ENCODE measurements around the gene PPP2R2D. TPM values are rescaled to one million over a fixed set of nuclear protein-coding genes. Genes with fewer than 3 reads are reported as not detected.

The PPP2R2D gene
- polyA plus RNA-seq, 1 of the 3 experiments (the other 2 are of a cell fraction) = 25.1 TPM

DNA sequence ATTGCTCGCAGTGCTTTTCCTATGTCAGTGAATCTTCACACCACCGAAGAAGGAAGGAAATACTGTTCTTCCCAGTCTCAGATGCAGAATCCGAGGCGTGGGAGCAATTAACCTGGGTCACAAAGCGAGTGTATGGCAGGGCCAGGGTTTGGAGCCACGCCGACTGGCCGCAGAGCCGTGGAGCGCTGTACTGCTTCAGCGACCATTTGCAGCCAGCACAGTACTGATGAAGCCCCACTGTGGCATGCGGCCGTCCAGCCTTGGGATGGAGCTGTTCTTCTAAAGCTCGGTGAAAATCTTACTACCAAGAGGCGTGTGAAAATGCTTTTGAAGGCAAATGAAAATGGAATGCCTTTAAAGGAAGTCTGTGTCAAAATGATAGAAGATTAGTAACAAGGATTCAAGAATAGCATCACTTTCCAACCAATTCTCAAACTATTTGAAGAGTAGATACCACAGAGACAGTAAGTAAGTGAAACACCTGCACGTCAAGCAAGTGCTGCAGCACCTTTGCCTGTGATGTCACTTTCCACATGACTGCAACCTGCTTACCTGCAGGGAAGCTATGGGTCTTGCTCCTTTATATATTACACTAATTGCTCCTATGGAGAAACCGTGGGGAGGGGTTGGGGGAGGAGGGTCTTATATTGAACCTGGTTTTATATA is 4.9 kb downstream of the PPP2R2D start (continued):
- TF ChIP-seq TEAD4 (IDR thresholded peaks at IDR 0.05; ENCODE audit: borderline replicate concordance, insufficient read depth) = no peak

DNA sequence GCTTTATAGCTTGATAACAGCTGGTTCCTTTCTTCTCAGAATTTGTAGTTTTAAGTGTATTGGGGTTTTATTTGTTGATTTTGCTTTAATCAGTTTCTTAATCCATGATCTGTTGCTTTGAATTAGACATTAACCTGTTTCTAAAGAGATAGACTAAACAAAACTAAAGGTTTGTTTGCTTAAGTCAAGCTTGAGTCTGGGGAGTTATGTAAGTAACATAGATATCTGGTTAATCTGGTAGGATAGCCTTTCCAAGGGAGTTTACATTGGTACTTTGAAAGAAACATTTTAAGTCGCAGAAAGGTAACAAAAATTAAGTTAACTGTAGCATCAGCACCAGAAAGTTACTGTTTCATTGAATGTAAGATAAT is 5.4 kb downstream of the PPP2R2D start:
- H3K27me3 ChIP-seq (ENCODE audit: insufficient read depth) = no peaks in the 10 kb centered on the region
- 97% methylated on average over 1 of the region's 1 CpG for WGBS (ENCODE audit: low lambda C conversion rate)
- no peaks in the 10 kb centered on the region for H3K9me2 ChIP-seq
- no peak overlapping the region for H3K9ac ChIP-seq
- H3K4me1 ChIP-seq (ENCODE audit: control insufficient read depth in 1 of 2, insufficient read depth in 2 of 2, low read depth in 1 of 2, low read length in 1 of 2) = peaks cover 11 to 20% of the 10 kb centered on the region in 2 experiments; a peak in 3 of 4 replicates
- H3K9me3 ChIP-seq = no peaks in the 10 kb centered on the region
- DNase-seq = no peak
- ChIA-PET POLR2A (no interaction called here), CTCF (interaction anchor here (1.1 kb wide), 1 partner anchor 117 kb away, joined by 3 read pairs; no protein-coding TSS in a partner anchor)
- no peak overlapping the region for H3K4me2 ChIP-seq
- no peak overlapping the region for H3K27ac ChIP-seq (ENCODE audit: low read depth in 2 of 2, low read length in 1 of 2)
- H4K20me1 ChIP-seq (ENCODE audit: insufficient read depth) = peaks cover 87% of the 10 kb centered on the region
- H3F3A ChIP-seq (replicated peaks; ENCODE audit: insufficient read depth) = no peaks in the 10 kb centered on the region
- H3K4me3 ChIP-seq (ENCODE audit: low read depth in 2 of 2, low read length in 1 of 2) = no peak overlapping the region
- H3K36me3 ChIP-seq (replicated peaks in 1 of 2; ENCODE audit: control insufficient read depth in 1 of 2, insufficient read depth in 2 of 2, low read length in 1 of 2) = peaks cover 0 to 16% of the 10 kb centered on the region in 2 experiments
- peaks cover 99% of the 10 kb centered on the region for H3K79me2 ChIP-seq (ENCODE audit: insufficient read depth)
- no peak overlapping the region for H2AFZ ChIP-seq (ENCODE audit: low read depth)
- no peak for TF ChIP-seq ELF1 (IDR thresholded peaks at IDR 0.05)
- no peak for TF ChIP-seq RFX5 (IDR thresholded peaks at IDR 0.05; ENCODE audit: low read length)

GRCh38 chr10:131907679-131908078 is 6.9 kb downstream of the PPP2R2D start:
- ChIA-PET POLR2A (no interaction called here), CTCF (interaction anchor here (5.2 kb wide), 1 partner anchor 9 kb away, joined by 19 read pairs; no protein-coding TSS in a partner anchor)
- H3K36me3 ChIP-seq (replicated peaks in 1 of 2; ENCODE audit: control insufficient read depth in 1 of 2, insufficient read depth in 2 of 2, low read length in 1 of 2) = peaks cover 6 to 16% of the 10 kb centered on the region in 2 experiments
- no peak overlapping the region for H3K4me3 ChIP-seq (ENCODE audit: low read depth in 2 of 2, low read length in 1 of 2)
- peaks cover 99% of the 10 kb centered on the region for H3K79me2 ChIP-seq (ENCODE audit: insufficient read depth)
- 88% methylated on average over 8 of the region's 8 CpGs for WGBS (ENCODE audit: low lambda C conversion rate)
- peaks cover 2 to 13% of the 10 kb centered on the region in 2 experiments; a peak in 2 of 4 replicates for H3K4me1 ChIP-seq (ENCODE audit: control insufficient read depth in 1 of 2, insufficient read depth in 2 of 2, low read depth in 1 of 2, low read length in 1 of 2)
- peaks cover 90% of the 10 kb centered on the region for H4K20me1 ChIP-seq (ENCODE audit: insufficient read depth)
- no peak overlapping the region for H2AFZ ChIP-seq (ENCODE audit: low read depth)
- H3K9me2 ChIP-seq = no peaks in the 10 kb centered on the region
- H3K9ac ChIP-seq = no peak overlapping the region
- H3K4me2 ChIP-seq = no peak overlapping the region
- no peak overlapping the region for H3K27ac ChIP-seq (ENCODE audit: low read depth in 2 of 2, low read length in 1 of 2)
- DNase-seq = no peak
- H3K9me3 ChIP-seq = no peaks in the 10 kb centered on the region
- H3F3A ChIP-seq (replicated peaks; ENCODE audit: insufficient read depth) = no peaks in the 10 kb centered on the region
- no peaks in the 10 kb centered on the region for H3K27me3 ChIP-seq (ENCODE audit: insufficient read depth)
- no peak for TF ChIP-seq IRF3 (IDR thresholded peaks at IDR 0.05; ENCODE audit: low read depth, low read length)
- TF ChIP-seq RAD21 (IDR thresholded peaks at IDR 0.05; ENCODE audit: low read length) = no peak
- TF ChIP-seq USF2 (IDR thresholded peaks at IDR 0.05; ENCODE audit: borderline replicate concordance, low read depth, low read length) = no peak
- TF ChIP-seq FOXJ3 (CRISPR knock-in tag; IDR thresholded peaks at IDR 0.05) = no peak
- TF ChIP-seq MXI1 (IDR thresholded peaks at IDR 0.05; ENCODE audit: low read depth, low read length) = no peak
- no peak for TF ChIP-seq SMC3 (IDR thresholded peaks at IDR 0.05; ENCODE audit: low read depth, low read length)
- no peak for TF ChIP-seq FOXM1 (IDR thresholded peaks at IDR 0.05; ENCODE audit: low read depth)
- no peak for TF ChIP-seq NRF1 (IDR thresholded peaks at IDR 0.05; ENCODE audit: low read depth, low read length)
- TF ChIP-seq RFX5 (IDR thresholded peaks at IDR 0.05; ENCODE audit: low read length) = no peak
- no peak for TF ChIP-seq EZH2phosphoT487 (IDR thresholded peaks at IDR 0.05; ENCODE audit: borderline replicate concordance, low read depth)
- no peak for TF ChIP-seq TEAD4 (IDR thresholded peaks at IDR 0.05; ENCODE audit: borderline replicate concordance, insufficient read depth)
- TF ChIP-seq TCF12 (IDR thresholded peaks at IDR 0.05) = no peak
- TF ChIP-seq USF1 (IDR thresholded peaks at IDR 0.05; ENCODE audit: borderline replicate concordance, low read depth) = no peak

Measured in SK-N-SH (cell line).